Measurements from ENCODE around the gene RNF38. TPM values are rescaled to one million over a fixed set of nuclear protein-coding genes. Genes with fewer than 3 reads are reported as not detected.
"Not testable (repeated sequence)": the region's sequence is repeated elsewhere in the genome, so short reads cannot be mapped to it uniquely, and the experiment has no call there.

The RNF38 gene
- polyA plus RNA-seq, 1 donor from 2014 or later = 61.9 TPM

DNA sequence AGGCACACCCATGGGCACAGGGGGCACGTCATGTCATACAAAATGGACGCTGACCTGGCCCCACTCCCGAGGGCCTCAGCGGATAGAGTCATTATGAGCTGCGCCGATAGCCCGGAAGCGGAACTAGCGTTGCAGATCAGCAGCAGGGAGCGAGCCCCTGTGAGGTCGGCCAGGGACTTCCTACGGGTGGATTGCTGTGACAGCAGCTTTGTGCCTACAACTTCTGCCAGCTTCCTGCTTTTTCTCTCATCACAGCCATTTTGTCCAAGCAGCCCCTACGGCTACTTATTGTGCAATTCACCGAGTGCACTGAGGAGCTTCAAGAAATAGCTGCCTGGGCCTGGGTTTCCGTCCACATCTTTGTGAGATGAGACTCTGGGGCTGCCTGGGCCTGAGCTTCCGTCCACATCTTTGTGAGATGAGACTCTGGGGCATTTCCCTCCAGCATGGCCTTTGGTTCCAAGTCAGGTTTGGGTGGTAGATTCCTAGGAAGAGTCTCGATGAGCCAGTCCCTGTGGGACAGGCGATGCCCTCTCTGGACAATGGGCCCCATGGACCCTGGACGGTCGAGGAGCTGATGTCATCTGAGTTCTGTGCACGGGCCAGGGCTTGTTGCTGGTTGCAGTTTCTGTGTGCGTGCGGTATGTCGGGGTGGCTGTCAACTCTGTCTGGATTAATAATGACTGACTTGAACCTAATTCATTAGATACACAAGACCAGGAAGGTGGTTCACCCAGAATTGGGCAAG, 74.8 kb downstream of the RNF38 start:
- H3K27me3 ChIP-seq (ENCODE audit: insufficient read depth, low read depth, low read length) = no peaks in the 10 kb centered on the region
- no peaks in the 10 kb centered on the region for H3K36me3 ChIP-seq (ENCODE audit: insufficient read depth, low read length)
- no peaks in the 10 kb centered on the region for H3K79me2 ChIP-seq (replicated peaks; ENCODE audit: insufficient read depth, low read length)
- H3K9me3 ChIP-seq (ENCODE audit: low read length) = no peaks in the 10 kb centered on the region
- H3F3A ChIP-seq (ENCODE audit: insufficient read depth, low read length, poor library complexity, severe bottlenecking) = no peaks in the 10 kb centered on the region
- no peak overlapping the region for H3K4me3 ChIP-seq (ENCODE audit: low read length)
- H3K27ac ChIP-seq (ENCODE audit: low read length) = no peak overlapping the region
- H2AFZ ChIP-seq (ENCODE audit: low read depth, low read length) = no peak overlapping the region
- TF ChIP-seq EZH2 (IDR thresholded peaks at IDR 0.05; ENCODE audit: borderline replicate concordance, insufficient read depth, low read length, poor library complexity, severe bottlenecking) (no peak), EP300 (conservative IDR thresholded peaks at IDR 0.05; ENCODE audit: poor library complexity, severe bottlenecking) (no peak)
- no peaks in the 10 kb centered on the region for H3K9me2 ChIP-seq (ENCODE audit: insufficient read depth, low read length)
- no peak overlapping the region for H3K4me2 ChIP-seq (ENCODE audit: low read length)
- H4K20me1 ChIP-seq (ENCODE audit: insufficient read depth) = no peaks in the 10 kb centered on the region
- no peak overlapping the region for H3K9ac ChIP-seq (ENCODE audit: low read length)

DNA sequence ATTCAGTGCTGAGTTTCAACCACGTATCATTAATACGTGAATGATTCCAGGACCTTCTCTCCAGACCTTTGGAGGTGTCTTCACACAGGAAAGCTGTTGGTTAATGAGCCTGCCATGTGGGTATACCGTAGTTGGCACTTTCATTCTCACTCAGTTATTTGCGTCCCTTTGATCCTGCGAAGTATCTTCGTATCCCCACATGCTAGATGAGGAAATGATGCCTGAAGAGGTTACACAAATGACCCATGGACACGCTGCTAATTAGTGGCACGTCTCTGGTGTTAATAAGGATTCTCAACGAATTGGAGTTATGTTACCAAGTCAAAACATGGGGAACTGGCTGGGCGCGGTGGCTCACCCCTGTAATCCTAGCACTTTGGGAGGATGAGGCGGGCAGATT, 76.1 kb downstream of the RNF38 start:
- H3K27me3 ChIP-seq (ENCODE audit: insufficient read depth, low read depth, low read length) = no peaks in the 10 kb centered on the region
- no peak for TF ChIP-seq MXI1 (conservative IDR thresholded peaks at IDR 0.05; ENCODE audit: poor library complexity, severe bottlenecking)
- TF ChIP-seq TAF1 (IDR thresholded peaks at IDR 0.05; ENCODE audit: low read depth) = no peak
- no peak overlapping the region for H3K27ac ChIP-seq (ENCODE audit: low read length)
- H2AFZ ChIP-seq (ENCODE audit: low read depth, low read length) = no peak overlapping the region
- H3K79me2 ChIP-seq (replicated peaks; ENCODE audit: insufficient read depth, low read length) = no peaks in the 10 kb centered on the region
- H3K4me3 ChIP-seq (ENCODE audit: low read length) = no peak overlapping the region
- no peaks in the 10 kb centered on the region for H3K9me2 ChIP-seq (ENCODE audit: insufficient read depth, low read length)
- no peaks in the 10 kb centered on the region for H3F3A ChIP-seq (ENCODE audit: insufficient read depth, low read length, poor library complexity, severe bottlenecking)
- no peaks in the 10 kb centered on the region for H4K20me1 ChIP-seq (ENCODE audit: insufficient read depth)
- no peak overlapping the region for H3K4me2 ChIP-seq (ENCODE audit: low read length)
- no peak overlapping the region for H3K9ac ChIP-seq (ENCODE audit: low read length)
- H3K36me3 ChIP-seq (ENCODE audit: insufficient read depth, low read length) = no peaks in the 10 kb centered on the region
- no peaks in the 10 kb centered on the region for H3K9me3 ChIP-seq (ENCODE audit: low read length)

DNA sequence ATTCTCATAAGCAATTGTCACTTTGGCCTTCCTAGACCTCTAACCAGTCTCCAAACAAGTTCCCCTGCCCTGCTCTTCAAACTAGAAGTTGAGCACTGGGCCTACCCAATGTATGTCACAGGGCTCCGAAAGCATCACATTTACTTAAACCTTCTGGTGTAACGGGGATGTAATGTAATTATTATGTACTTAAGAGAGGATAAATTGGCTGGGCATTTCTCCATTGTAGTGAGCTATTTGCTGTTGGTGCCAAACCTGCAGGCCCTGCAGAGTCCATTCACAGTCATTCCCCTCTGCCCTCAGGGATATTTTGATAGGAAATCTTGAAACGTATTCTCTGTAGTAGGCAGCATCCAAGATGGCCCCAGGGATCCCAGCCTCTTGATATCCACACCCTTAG, 77.6 kb downstream of the RNF38 start:
- TF ChIP-seq EZH2 (IDR thresholded peaks at IDR 0.05; ENCODE audit: borderline replicate concordance, insufficient read depth, low read length, poor library complexity, severe bottlenecking) (no peak), RAD21 (conservative IDR thresholded peaks at IDR 0.05) (no peak), EP300 (conservative IDR thresholded peaks at IDR 0.05; ENCODE audit: poor library complexity, severe bottlenecking) (no peak), POLR2AphosphoS5 (IDR thresholded peaks at IDR 0.05) (no peak), SMC3 (conservative IDR thresholded peaks at IDR 0.05; ENCODE audit: poor library complexity) (no peak), MXI1 (conservative IDR thresholded peaks at IDR 0.05; ENCODE audit: poor library complexity, severe bottlenecking) (no peak), TAF1 (IDR thresholded peaks at IDR 0.05; ENCODE audit: low read depth) (no peak)
- TF ChIP-seq, protein P1, sequence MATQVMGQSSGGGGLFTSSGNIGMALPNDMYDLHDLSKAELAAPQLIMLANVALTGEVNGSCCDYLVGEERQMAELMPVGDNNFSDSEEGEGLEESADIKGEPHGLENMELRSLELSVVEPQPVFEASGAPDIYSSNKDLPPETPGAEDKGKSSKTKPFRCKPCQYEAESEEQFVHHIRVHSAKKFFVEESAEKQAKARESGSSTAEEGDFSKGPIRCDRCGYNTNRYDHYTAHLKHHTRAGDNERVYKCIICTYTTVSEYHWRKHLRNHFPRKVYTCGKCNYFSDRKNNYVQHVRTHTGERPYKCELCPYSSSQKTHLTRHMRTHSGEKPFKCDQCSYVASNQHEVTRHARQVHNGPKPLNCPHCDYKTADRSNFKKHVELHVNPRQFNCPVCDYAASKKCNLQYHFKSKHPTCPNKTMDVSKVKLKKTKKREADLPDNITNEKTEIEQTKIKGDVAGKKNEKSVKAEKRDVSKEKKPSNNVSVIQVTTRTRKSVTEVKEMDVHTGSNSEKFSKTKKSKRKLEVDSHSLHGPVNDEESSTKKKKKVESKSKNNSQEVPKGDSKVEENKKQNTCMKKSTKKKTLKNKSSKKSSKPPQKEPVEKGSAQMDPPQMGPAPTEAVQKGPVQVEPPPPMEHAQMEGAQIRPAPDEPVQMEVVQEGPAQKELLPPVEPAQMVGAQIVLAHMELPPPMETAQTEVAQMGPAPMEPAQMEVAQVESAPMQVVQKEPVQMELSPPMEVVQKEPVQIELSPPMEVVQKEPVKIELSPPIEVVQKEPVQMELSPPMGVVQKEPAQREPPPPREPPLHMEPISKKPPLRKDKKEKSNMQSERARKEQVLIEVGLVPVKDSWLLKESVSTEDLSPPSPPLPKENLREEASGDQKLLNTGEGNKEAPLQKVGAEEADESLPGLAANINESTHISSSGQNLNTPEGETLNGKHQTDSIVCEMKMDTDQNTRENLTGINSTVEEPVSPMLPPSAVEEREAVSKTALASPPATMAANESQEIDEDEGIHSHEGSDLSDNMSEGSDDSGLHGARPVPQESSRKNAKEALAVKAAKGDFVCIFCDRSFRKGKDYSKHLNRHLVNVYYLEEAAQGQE (IDR thresholded peaks at IDR 0.05; ENCODE audit: borderline replicate concordance) = no peak
- TF ChIP-seq, protein P2, sequence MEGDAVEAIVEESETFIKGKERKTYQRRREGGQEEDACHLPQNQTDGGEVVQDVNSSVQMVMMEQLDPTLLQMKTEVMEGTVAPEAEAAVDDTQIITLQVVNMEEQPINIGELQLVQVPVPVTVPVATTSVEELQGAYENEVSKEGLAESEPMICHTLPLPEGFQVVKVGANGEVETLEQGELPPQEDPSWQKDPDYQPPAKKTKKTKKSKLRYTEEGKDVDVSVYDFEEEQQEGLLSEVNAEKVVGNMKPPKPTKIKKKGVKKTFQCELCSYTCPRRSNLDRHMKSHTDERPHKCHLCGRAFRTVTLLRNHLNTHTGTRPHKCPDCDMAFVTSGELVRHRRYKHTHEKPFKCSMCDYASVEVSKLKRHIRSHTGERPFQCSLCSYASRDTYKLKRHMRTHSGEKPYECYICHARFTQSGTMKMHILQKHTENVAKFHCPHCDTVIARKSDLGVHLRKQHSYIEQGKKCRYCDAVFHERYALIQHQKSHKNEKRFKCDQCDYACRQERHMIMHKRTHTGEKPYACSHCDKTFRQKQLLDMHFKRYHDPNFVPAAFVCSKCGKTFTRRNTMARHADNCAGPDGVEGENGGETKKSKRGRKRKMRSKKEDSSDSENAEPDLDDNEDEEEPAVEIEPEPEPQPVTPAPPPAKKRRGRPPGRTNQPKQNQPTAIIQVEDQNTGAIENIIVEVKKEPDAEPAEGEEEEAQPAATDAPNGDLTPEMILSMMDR (IDR thresholded peaks at IDR 0.05; ENCODE audit: poor library complexity, severe bottlenecking) = no peak
- no peaks in the 10 kb centered on the region for H3K36me3 ChIP-seq (ENCODE audit: insufficient read depth, low read length)
- no peaks in the 10 kb centered on the region for H4K20me1 ChIP-seq (ENCODE audit: insufficient read depth)
- no peak overlapping the region for H2AFZ ChIP-seq (ENCODE audit: low read depth, low read length)
- no peaks in the 10 kb centered on the region for H3K27me3 ChIP-seq (ENCODE audit: insufficient read depth, low read depth, low read length)
- H3K9me2 ChIP-seq (ENCODE audit: insufficient read depth, low read length) = no peaks in the 10 kb centered on the region
- no peak overlapping the region for H3K4me3 ChIP-seq (ENCODE audit: low read length)
- H3K79me2 ChIP-seq (replicated peaks; ENCODE audit: insufficient read depth, low read length) = no peaks in the 10 kb centered on the region
- no peak overlapping the region for H3K27ac ChIP-seq (ENCODE audit: low read length)
- H3K9ac ChIP-seq (ENCODE audit: low read length) = no peak overlapping the region
- H3F3A ChIP-seq (ENCODE audit: insufficient read depth, low read length, poor library complexity, severe bottlenecking) = no peaks in the 10 kb centered on the region
- no peaks in the 10 kb centered on the region for H3K9me3 ChIP-seq (ENCODE audit: low read length)
- no peak overlapping the region for H3K4me2 ChIP-seq (ENCODE audit: low read length)

DNA sequence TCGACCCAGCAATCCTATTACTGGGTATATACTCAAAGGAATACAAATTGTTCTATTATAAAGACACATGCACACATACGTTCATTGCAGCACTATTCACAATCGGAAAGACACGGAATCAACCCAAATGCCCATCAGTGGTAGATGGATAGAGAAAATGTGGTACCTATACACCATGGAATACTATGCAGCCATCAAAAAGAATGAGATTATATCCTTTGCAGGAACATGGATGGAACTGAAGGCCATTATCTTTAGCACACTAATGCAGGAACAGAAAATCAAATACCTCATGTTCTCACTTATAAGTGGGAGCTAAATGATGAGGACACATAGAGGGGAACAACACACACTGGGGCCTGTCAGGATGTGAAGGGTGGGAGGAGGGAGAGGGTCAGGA, 78.2 kb downstream of the RNF38 start:
- not testable (repeated sequence) for H2AFZ ChIP-seq (ENCODE audit: low read depth, low read length); H3K79me2 ChIP-seq (replicated peaks; ENCODE audit: insufficient read depth, low read length); H3K36me3 ChIP-seq (ENCODE audit: insufficient read depth, low read length); H4K20me1 ChIP-seq (ENCODE audit: insufficient read depth); H3K4me3 ChIP-seq (ENCODE audit: low read length); H3K27me3 ChIP-seq (ENCODE audit: insufficient read depth, low read depth, low read length); H3K9me3 ChIP-seq (ENCODE audit: low read length); H3K9ac ChIP-seq (ENCODE audit: low read length); H3F3A ChIP-seq (ENCODE audit: insufficient read depth, low read length, poor library complexity, severe bottlenecking); H3K27ac ChIP-seq (ENCODE audit: low read length); H3K4me2 ChIP-seq (ENCODE audit: low read length); H3K9me2 ChIP-seq (ENCODE audit: insufficient read depth, low read length)

Data from neural cell (in vitro differentiated cells).